HT-29 (cell line): ENCODE results near the gene ZBP1. TPM values are rescaled to one million over a fixed set of nuclear protein-coding genes. Genes with fewer than 3 reads are reported as not detected.

Source experiments
- DNase-seq: peaks from one replicate; pipeline ENCODE4 v3.0.0-alpha.2; 2015; ENCODE audit warnings: low spot score
- total RNA-seq: library from RNA; depleted of rRNA; stranded (reverse); fragments of >200 nt; shearing (Covaris generic); gene quantifications from 2 replicates; pipeline ENCODE4 v1.2.3, GENCODE V29; 2014

Gene ZBP1
- total RNA-seq, 1 experiment from 2014 or later: 2.0 TPM

- no peak for DNase-seq
Measured at GRCh38 chr20:57601211-57601570, 19.0 kb downstream of the ZBP1 start.

GRCh38 chr20:57600320-57601210 lies 19.7 kb downstream of the ZBP1 start:
- no peak for DNase-seq

GRCh38 chr20:57598491-57598890 lies 21.7 kb downstream of the ZBP1 start:
- no peak for DNase-seq

- DNase-seq: no peak
Measured at GRCh38 chr20:57598060-57598459, 22.2 kb downstream of the ZBP1 start.

- peak; percentile 73 for DNase-seq
Measured at GRCh38 chr20:57596998-57597939, 23.0 kb downstream of the ZBP1 start.

- DNase-seq: no peak
Measured at GRCh38 chr20:57596358-57596757, 23.9 kb downstream of the ZBP1 start.

- DNase-seq: no peak
Measured at GRCh38 chr20:57595041-57596030, 24.9 kb downstream of the ZBP1 start.

- peak; percentile 59 for DNase-seq
Measured at GRCh38 chr20:57594092-57594951, 25.9 kb downstream of the ZBP1 start.

- no peak for DNase-seq
Measured at GRCh38 chr20:57593134-57593886, 26.9 kb downstream of the ZBP1 start.

GRCh38 chr20:57592263-57593092 lies 27.7 kb downstream of the ZBP1 start:
- no peak for DNase-seq

GRCh38 chr20:57591289-57592229 lies 28.7 kb downstream of the ZBP1 start:
- DNase-seq: no peak

GRCh38 chr20:57590485-57591288 lies 29.5 kb downstream of the ZBP1 start:
- DNase-seq: no peak

- DNase-seq: peak; percentile 35
Measured at GRCh38 chr20:57589728-57590484, 30.3 kb downstream of the ZBP1 start.

- no peak for DNase-seq
Measured at GRCh38 chr20:57589123-57589727, 31.0 kb downstream of the ZBP1 start.

GRCh38 chr20:57588596-57588995 lies 31.6 kb downstream of the ZBP1 start:
- no peak for DNase-seq
